Islet precursor cell (in vitro differentiated cells): Measurements from ENCODE around the gene CHI3L2.
A peak's percentile ranks its signal among the peaks of the same experiment; 100 is the strongest.

Experiments used
- DNase-seq: peaks from one replicate; pipeline ENCODE4 v3.0.0-alpha.2; 2018

Gene CHI3L2

GRCh38 chr1:111227434-111227833 lies at the start of gene CHI3L2:
Gene CHI3L2 (plus strand): TSS chr1:111227713. CDS start chr1:111227730, 17 bp downstream.
- DNase-seq: no peak

- no peak for DNase-seq
Observed at GRCh38 chr1:111179968-111180533, 47.5 kb upstream of the CHI3L2 start.

- DNase-seq: no peak
Observed at GRCh38 chr1:111182052-111182451, 45.5 kb upstream of the CHI3L2 start.

GRCh38 chr1:111183308-111184069 lies 44.0 kb upstream of the CHI3L2 start:
- no peak for DNase-seq

- no peak for DNase-seq
Observed at GRCh38 chr1:111184663-111185062, 42.9 kb upstream of the CHI3L2 start.

GRCh38 chr1:111190931-111191451 lies 36.5 kb upstream of the CHI3L2 start:
- peak; percentile 37 for DNase-seq

GRCh38 chr1:111191496-111191895 lies 36.0 kb upstream of the CHI3L2 start:
- DNase-seq: no peak

- DNase-seq: peak; percentile 50
Observed at GRCh38 chr1:111192074-111192473, 35.4 kb upstream of the CHI3L2 start.

GRCh38 chr1:111192658-111193519 lies 34.6 kb upstream of the CHI3L2 start:
- peak; percentile 56 for DNase-seq

GRCh38 chr1:111193712-111194480 lies 33.6 kb upstream of the CHI3L2 start:
- peak; percentile 57 for DNase-seq

- DNase-seq: no peak
Observed at GRCh38 chr1:111195002-111195684, 32.4 kb upstream of the CHI3L2 start.

- DNase-seq: peak; percentile 35
Observed at GRCh38 chr1:111196213-111196612, 31.3 kb upstream of the CHI3L2 start.

GRCh38 chr1:111197598-111198284 lies 29.8 kb upstream of the CHI3L2 start:
- DNase-seq: peak; percentile 83

GRCh38 chr1:111198836-111199235 lies 28.7 kb upstream of the CHI3L2 start:
- DNase-seq: no peak

- no peak for DNase-seq
Observed at GRCh38 chr1:111199329-111199728, 28.2 kb upstream of the CHI3L2 start.

GRCh38 chr1:111199881-111200801 lies 27.4 kb upstream of the CHI3L2 start, which contains the start of gene DENND2D:
Gene DENND2D (minus strand): TSS chr1:111200646. CDS start chr1:111200459, 187 bp downstream.
- peak; percentile 46 for DNase-seq

GRCh38 chr1:111200802-111201161 lies 26.7 kb upstream of the CHI3L2 start:
- no peak for DNase-seq

- peak; percentile 56 for DNase-seq
Observed at GRCh38 chr1:111201275-111202090, 26.0 kb upstream of the CHI3L2 start.

- peak; percentile 54 for DNase-seq
Observed at GRCh38 chr1:111202366-111202706, 25.2 kb upstream of the CHI3L2 start.
